Stimulated activated CD4-positive, alpha-beta T cell treated with anti-CD3 and anti-CD28 coated beads, Interleukin-1b, Interleukin-23, amount 100 ng/mL, for 48 hours (primary cell): ENCODE data around the gene NFS1.
"Not testable (repeated sequence)": the region's sequence is repeated elsewhere in the genome, so short reads cannot be mapped to it uniquely, and the experiment has no call there.

Source experiments
- DNase-seq: peaks from one replicate; pipeline ENCODE4 v3.0.0-alpha.2; 2020

NFS1 gene

DNA sequence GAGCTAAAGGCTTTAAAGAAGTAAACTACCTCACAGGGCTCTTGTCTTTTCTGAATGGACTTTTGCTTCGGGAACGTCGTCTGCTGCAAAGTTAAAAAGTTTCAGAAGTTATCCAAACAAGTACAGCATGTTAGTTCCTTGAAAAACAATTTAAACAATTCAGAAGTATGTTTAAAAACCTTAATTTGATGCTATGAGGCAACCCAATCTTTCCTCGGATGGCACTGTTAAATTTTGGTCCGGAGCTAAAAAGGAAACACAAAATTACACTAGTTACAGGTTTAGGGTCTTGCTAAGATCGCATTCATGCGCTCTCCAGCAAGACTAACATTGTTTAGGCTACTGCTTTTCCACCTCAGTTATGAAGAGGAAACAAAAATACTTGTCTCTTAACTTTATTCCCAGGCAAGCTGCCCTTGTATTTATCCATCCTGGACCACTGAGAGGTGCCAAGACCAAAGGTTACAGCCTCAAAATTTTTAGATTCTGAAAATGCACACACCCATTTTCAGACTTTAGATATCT lies 30.2 kb upstream of the NFS1 start:
- DNase-seq = no peak

- no peak for DNase-seq
Observed at GRCh38 chr20:35726842-35727711, 27.9 kb upstream of the NFS1 start.

DNA sequence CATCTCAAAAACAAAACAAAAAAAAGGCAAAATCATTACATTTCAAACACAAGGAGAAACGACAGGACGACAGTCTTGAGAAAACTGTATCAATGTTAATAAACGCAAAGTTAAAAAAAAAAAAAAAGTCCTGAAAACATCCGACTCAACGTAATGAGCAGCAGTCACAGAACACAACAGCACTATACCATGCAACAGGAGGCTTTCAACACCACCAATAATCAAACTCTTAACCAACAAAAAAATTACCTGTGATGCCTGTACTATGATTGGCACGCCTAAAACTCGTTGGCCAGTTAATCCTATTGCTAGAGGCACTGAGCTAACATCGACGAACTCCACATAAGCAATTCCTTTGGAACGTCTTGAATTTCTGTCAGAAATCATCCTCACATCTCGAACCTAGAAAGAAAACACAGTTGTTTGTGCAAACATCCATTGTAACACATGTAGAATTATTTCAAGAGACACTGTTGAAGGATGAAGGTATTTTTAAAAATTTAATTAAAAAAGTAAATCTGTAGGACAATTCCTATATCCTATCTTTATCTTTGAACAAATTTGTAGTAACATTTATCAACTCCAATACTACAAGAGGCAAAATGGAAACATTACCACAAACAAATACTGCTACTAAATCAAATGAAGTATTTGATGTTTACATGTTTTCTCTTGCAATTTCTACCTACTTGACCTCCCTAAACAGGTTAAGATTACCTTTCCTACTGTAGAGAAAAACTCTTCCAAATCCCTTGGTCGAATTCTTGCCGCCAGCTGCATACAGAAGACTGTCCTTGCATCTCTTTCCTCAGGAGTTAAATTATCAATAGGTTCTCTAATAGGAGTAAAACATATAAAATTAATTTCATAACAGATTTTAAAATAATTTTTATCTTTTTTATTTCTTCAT lies 25.4 kb upstream of the NFS1 start:
- DNase-seq = no peak

DNA sequence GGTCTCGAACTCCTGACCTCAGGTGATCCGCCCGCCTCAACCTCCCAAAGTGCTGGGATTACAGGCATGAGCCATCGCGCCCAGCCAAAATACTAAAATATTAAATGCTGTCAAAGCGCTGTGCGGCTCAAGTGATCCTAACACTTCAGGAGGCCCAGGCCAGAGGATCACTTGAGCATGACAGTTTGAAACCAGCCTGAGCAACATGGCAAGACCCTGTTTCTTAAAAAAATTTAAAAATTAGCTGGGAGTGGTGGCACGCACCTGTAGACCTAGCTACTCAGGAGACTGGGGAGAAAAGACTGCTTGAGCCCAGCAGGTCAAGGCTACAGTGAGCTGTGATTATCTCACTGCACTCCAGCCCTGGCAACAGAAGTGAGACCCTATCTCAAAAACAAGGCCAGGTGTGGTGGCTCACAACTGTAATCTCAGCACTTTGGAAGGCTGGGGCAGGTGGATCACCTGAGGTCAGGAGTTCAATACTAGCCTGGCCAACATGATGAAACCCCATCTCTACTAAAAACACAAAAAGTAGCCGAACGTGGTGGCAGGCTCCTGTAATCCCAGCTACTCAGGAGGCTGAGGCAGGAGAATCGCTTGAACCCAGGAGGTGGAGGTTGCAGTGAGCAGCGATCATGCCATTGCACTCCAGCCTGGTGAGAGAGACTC lies 24.6 kb upstream of the NFS1 start:
- DNase-seq = not testable (repeated sequence)

GRCh38 chr20:35723275-35723639 lies 24.1 kb upstream of the NFS1 start:
- not testable (repeated sequence) for DNase-seq

DNA sequence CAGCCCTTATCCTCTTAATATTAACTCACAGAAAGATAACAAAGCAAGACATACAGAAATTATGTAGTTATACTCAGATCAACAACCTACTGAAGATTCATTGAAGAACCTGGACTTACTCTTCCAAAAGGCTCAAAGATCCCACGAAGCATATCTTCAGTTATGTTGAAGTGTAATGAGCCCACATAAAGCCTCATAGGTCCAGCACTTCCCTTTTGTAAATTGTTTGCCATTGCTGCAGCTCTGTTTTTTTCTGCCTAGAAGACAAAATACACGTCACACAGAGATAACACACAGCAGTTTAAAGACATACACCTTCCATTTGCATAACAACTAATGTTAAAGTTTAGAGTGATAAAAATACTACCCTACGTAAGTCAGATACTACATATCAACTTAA lies 22.5 kb upstream of the NFS1 start:
- DNase-seq = no peak

GRCh38 chr20:35721219-35721618 lies 22.1 kb upstream of the NFS1 start:
- DNase-seq = no peak

DNA sequence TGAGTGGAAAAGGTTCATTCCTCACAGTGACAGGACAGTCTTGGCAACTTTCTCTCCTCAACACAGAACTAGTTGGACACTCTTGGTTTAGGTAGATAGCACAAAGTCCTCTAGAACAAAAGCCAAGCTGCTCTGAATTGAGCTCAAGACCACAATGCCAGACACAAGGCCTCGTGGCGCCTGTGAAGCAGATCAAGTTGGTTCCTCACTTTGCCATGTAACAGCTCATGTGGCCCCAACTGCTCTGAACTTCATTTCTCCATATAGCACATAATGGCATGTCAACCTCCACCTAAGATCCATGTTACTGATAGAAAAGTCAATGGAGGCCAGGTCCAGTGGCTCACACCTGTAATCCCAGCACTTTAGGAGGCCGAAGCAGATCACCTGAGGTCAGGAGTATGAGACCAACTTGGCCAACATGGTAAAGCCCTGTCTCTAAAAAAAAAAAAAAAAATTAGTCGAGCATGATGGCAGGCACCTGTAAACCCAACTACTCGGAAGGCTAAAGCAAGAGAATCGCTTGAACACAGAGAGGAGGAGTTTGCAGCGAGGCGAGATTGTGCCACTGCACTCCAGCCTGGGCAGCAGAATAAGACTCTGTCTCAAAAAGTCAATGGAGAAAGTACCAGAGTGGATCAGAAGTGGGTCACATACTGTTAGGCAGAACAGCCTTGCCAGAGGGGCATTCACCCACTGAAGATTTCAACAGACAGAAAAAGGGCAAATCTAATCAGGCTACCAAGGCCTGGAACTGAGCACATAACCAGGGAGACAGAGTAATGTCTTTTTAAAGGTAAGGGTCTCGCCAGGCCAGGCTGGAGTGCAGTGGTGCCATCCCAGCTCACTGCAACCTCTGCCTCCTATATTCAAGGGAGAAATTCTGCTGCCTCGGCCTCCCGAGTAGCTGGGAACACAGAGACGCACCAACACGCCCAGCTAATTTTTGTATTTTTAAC lies 21.3 kb upstream of the NFS1 start:
- DNase-seq = no peak

- no peak for DNase-seq
Observed at GRCh38 chr20:35719717-35720116, 20.6 kb upstream of the NFS1 start.

GRCh38 chr20:35718972-35719635 lies 20.0 kb upstream of the NFS1 start:
- DNase-seq = no peak

- not testable (repeated sequence) for DNase-seq
Observed at GRCh38 chr20:35718321-35718720, 19.2 kb upstream of the NFS1 start.

- no peak for DNase-seq
Observed at GRCh38 chr20:35716330-35716729, 17.2 kb upstream of the NFS1 start.

DNA sequence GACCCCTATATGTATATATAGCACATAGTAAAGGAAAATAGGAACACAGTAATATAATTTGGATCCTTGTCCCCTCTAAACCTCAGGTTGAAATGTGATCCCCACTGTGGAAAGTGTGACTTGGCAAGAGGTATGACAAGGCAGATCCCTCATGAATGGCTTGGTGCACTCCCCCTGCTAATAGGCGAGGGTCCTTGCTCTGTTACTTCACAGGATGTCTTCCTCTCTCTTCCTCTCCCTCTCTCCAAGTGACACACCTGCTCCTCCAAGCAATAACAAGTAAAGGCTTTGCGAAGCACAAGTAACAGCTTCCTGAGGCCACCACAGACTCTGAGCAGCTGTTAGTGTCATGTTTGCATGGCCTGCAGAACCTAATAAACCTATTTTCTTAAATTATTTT lies 16.5 kb upstream of the NFS1 start:
- DNase-seq = no peak

- no peak for DNase-seq
Observed at GRCh38 chr20:35714127-35714526, 15.0 kb upstream of the NFS1 start.

DNA sequence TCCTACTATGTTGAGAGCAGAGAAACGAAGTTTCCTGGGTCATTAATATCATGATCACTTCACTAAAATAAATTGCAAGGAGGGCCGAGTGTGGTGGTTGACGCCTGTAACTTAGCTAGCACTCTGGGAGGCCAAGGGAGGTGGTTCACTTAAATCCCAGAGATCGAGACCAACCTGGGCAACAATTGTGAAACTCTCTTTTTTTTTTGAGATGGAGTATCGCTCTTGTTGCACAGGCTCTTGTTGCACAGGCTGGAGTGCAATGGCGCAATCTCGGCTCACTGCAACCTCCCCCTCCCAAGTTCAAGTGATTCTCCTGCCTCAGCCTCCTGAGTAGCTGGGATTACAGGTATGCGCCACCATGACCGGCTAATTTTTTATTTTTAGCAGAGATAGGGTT lies 14.0 kb upstream of the NFS1 start:
- DNase-seq = not testable (repeated sequence)

DNA sequence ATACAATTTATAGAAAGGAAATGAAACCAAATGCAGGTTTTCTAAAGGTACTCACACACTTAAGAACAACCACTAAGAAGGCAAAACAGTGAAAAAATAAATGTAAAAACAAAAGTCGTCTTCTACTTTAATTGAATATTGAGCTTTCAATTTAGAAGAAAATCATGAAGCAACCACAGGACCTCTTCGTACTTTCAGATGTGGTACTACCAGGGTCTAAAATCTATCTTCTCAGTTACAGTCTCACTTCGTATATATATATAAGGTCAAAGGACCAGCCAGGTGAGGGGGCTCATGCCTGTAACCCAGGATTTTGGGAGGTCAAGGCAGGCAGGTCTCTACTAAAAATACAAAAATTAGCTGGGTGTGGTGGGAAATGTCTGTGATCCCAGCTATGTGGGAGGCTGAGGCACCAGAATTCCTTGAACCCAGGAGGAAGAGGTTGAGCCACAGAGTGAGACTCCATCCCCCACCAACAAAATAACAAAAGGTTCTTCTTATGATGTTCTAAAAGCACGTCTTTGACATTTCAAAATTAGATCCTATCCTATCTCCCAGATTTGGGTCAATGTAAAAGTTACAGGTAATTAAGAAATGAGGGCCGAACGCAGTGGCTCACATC lies 12.5 kb upstream of the NFS1 start:
- no peak for DNase-seq

- no peak for DNase-seq
Observed at GRCh38 chr20:35710884-35711587, 11.9 kb upstream of the NFS1 start.

DNA sequence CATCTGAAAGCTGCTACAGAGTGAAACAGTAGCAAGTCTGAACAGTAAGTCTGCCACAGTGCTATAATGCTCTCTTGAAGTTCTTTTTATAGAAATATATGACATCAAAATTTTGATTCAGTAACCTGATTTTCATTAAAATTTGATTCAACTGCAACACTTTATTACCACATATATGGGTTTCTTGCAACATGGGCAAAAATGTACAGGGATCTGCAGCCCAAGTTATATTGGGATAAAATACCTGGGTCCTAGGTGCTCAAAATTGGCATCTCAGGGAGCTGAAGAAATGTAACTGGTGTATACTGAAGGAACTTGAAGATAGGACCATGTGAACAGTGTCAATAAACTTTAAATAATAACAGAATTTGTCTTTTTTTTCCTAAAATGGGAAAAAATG lies 10.9 kb upstream of the NFS1 start:
- no peak for DNase-seq

DNA sequence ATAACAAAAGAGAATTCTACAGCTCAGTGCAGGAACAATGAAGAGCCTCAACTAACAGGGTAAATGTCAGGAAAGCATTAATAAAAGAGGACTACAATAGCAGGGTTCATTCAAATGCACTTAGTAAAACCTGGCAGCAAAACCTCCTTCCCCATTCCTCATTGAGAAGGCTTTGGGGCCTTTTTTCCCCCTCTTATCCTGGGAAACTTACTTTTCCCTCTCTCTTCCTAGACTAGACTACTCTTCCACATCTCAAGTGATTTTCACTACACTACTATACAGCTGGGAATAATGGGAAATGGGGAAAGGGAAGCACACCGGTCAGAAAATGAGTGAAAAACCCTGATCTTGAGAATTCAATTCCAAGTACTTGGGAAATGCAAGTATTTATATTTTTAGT lies 10.1 kb upstream of the NFS1 start:
- DNase-seq = no peak

DNA sequence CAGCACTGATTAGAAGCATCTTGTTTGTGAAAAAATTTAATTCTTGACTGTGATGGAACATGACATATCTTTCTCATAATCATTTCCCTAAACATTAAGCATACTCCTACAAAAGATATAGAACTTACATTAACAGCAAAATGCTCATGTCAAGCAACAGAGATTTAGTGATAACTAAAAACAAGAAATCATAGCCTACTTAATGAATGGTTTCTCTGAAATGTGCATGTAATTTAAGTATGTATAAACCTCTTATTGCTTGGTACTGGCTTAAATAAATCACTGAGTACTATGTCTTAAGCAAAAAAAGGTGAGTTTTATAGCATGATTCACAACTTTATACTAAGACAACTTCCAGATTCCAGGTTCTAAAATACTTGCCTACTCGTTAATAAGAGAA lies 9.3 kb upstream of the NFS1 start:
- no peak for DNase-seq
